ENCODE results near the gene NBEA.
"Not testable (repeated sequence)": the region's sequence is repeated elsewhere in the genome, so short reads cannot be mapped to it uniquely, and the experiment has no call there.

The NBEA gene, protein sequence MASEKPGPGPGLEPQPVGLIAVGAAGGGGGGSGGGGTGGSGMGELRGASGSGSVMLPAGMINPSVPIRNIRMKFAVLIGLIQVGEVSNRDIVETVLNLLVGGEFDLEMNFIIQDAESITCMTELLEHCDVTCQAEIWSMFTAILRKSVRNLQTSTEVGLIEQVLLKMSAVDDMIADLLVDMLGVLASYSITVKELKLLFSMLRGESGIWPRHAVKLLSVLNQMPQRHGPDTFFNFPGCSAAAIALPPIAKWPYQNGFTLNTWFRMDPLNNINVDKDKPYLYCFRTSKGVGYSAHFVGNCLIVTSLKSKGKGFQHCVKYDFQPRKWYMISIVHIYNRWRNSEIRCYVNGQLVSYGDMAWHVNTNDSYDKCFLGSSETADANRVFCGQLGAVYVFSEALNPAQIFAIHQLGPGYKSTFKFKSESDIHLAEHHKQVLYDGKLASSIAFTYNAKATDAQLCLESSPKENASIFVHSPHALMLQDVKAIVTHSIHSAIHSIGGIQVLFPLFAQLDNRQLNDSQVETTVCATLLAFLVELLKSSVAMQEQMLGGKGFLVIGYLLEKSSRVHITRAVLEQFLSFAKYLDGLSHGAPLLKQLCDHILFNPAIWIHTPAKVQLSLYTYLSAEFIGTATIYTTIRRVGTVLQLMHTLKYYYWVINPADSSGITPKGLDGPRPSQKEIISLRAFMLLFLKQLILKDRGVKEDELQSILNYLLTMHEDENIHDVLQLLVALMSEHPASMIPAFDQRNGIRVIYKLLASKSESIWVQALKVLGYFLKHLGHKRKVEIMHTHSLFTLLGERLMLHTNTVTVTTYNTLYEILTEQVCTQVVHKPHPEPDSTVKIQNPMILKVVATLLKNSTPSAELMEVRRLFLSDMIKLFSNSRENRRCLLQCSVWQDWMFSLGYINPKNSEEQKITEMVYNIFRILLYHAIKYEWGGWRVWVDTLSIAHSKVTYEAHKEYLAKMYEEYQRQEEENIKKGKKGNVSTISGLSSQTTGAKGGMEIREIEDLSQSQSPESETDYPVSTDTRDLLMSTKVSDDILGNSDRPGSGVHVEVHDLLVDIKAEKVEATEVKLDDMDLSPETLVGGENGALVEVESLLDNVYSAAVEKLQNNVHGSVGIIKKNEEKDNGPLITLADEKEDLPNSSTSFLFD (N-terminal part only)

DNA sequence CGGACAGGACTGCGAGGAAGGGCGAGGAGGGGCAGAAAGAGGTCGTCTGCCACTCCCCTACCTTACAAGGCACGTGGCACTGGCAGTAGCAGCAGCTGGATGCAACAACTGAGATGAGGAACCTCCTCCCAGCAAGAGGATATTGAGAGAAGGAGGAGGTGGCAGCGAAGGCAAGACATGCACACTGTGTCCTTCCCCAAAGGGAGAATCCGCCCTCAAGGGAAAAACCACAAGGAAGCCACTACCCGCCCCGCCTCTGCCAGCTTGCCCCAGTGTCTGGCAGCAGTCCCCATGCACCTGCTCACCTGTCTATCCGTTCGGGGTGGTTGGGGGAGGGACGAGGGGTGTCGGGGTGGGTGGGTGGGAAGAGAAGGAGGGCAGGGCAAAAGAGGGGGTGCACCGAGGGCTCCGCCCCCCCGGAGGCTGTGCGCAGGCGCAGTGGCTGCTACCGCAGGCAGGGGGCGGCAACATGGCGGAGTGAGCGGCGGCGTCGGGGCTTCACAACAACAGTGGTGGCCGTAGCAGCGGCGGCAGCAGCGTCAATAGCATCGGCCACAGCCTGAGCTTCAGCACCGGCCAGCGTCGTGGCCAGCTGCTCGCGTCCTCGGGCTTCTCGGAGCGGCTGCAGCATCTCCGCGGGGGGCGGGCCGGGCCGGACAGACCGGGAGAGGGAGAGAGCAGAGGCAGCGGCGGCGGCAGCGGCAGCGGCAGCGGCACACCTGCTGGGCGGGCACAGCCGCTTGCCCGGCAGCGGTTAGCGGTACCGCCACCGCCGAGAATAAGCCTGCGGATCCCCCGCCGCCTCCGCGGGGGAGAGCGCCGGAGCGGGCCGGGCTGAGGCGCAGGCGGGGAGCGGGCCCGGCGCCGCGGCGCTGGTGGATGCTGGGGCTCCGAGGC is at the start of gene NBEA:
Gene NBEA (plus strand): TSS at position 436 of the 897 bp plus-strand sequence. CDS start 551 bp downstream, outside the sequence.
- peak; percentile 79 for DNase-seq

- DNase-seq, result no peak
These were observed 47.3 kb upstream of the NBEA start for GRCh38 chr13:34894756-34895155.

GRCh38 chr13:34897220-34897619 is 44.9 kb upstream of the NBEA start:
- no peak for DNase-seq

DNA sequence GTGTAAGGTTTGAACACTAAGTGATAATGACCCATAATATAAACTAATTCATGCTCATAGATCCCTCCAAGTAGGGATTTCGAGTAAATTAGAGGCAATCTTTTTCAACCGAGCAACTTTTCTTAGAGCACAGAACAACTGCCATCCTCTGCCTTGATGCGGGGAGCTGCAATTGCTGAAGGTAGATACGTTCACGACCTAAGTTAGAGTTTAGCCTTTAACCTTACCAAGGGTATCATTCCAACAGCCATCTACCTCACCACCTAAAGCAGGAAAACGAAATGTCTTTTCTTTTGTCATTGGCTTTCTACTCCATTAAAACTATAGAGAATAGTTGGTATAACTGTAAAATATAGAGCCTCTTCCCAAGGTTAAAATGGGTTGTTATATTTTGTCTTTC is 42.2 kb upstream of the NBEA start:
- no peak for DNase-seq

- no peak for DNase-seq
These were observed 41.8 kb upstream of the NBEA start for GRCh38 chr13:34900288-34900739.

GRCh38 chr13:34901572-34901971 is 40.5 kb upstream of the NBEA start:
- DNase-seq, result no peak

- DNase-seq, result no peak
These were observed 30.9 kb upstream of the NBEA start for GRCh38 chr13:34911159-34911558.

- no peak for DNase-seq
These were observed 29.0 kb upstream of the NBEA start for GRCh38 chr13:34913040-34913439.

GRCh38 chr13:34914416-34914815 is 27.7 kb upstream of the NBEA start:
- DNase-seq, result no peak

DNA sequence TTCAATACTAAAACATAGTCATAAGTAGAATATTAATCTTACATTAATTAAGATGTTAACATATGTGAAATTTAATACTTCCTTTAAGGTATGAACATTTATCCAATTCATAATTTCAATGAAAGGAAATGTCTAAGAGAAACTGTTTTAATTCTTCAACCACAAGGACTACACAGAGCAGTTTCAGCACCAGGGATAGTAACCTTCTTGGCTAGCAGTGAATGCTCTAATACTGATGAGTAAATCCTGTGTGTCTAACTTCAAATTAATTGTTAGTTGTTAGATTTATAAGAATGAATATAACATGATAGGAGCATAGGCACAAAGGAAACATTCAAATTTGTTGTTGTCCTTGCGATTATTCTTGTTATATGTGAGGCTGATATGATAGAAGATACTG is 15.6 kb upstream of the NBEA start:
- no peak for DNase-seq

DNA sequence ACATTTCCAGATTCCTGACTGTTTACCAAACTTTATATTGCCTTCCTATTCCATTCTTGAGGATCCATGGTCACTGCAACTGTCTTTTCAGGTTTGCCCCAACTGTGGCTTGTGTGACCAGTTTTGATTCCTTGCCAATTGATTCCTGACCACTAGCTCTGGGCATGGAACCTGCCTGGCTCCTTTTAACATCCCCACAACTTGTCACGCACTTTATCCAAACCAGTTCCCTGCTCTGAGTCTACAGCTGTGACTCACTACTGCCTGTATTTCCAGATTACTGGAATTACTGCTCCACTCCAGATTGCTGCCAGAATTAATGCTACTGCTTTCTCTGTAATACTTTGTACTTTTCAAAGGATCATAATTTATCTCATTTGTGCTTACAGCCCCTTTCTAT is 13.4 kb upstream of the NBEA start:
- not testable (repeated sequence) for DNase-seq

DNA sequence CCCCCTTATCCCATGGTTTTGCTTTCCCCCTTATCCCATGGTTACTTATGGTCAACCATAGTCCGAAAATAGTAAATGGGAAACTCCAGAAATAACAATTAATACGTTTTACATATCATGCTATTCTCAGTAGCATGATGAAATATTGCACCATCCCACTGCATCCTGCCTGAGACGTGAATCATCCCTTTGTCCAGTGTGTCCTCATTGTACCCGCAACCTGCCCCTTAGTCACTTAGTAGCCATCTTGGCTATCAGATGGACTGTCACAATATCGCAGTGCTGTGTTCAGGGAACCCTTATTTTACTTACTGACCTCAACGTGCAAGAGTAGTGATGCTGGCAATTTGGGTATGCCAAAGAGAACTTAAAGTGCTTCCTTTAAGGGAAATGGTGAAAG is 10.5 kb upstream of the NBEA start:
- DNase-seq, result no peak

DNA sequence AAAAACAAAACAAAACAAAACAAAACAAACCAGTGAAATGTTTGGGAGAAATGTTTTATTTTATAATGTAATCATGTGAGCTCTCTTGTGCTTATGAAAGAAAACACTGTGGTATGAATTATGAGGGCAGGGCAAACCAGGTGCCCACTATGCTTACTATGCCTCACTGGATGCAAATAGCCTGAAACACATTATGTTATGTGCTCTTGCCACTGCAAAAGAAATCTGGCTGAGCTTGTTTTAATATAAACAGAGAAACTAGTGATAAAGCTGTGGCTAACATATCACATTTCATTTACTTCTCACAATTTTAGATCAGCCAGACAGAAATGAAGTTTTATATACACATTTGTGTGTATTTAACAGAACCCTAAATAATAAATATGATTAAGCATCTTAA is 8.7 kb upstream of the NBEA start:
- DNase-seq, result no peak

- no peak for DNase-seq
These were observed 8.3 kb upstream of the NBEA start for GRCh38 chr13:34933786-34934185.

DNA sequence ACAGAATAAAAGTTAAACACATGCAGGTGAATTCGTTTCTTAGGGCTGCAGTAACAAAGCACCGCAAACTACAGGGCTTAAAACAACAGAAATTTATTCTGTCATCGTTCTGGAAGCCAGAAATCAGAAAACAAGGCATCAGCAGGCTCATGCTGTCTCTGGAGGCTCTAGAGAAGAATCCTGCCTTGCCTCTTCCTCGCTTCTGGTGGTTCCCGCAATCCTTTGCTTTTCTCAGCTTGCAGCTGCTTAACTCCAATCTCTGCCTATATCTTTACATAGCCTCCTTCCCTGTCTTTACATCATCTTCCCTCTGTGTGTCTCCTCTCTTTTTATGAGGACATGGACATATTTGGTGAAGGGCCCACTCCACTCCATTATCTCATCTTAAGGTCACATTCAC is 6.2 kb upstream of the NBEA start:
- no peak for DNase-seq

GRCh38 chr13:34939771-34940170 is 2.3 kb upstream of the NBEA start:
- no peak for DNase-seq

DNA sequence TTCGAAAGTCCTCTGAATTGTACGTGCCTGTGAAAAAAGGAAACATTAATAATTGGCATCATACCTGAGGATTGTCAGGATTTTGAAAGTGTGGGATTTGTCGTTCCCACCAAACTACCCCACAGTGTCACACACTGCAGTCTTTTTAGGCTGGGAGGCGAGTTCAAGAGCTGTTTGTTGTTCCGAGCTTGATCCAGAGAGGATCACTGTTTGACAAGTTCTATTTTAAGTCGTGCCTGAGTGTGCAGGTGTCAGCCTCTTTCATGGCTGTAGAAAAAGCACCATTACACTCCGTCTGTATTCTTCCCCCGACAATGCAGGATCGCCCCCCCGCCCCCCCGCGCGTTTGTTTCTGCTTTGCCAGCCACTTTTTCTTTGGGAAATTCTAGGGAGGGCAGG is 635 bp upstream of the NBEA start:
- DNase-seq, result no peak

- DNase-seq, result no peak
These were observed 814 bp downstream of the NBEA start for GRCh38 chr13:34942732-34943435.

- DNase-seq, result no peak
These were observed 1.6 kb downstream of the NBEA start for GRCh38 chr13:34943436-34944273.

GRCh38 chr13:34944274-34944634 is 2.2 kb downstream of the NBEA start:
- DNase-seq, result no peak

DNA sequence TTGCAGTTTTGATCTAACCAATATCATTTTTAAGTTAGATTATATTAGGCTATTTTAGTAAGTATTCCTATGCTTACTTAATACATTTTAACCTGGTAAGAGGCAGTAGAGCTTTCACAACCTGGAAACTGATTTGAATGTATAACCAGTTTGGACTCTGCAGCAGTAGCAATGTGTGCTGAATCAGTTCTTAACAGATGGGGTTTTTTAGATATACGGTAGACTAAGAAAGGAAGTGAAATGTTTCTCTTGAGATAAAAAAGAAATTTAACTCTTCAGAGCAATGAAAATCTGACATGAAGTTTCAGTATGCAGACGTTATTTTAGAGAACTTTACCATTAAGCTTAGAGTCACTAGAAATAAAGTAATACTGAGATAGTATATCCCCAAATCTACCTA is 2.7 kb downstream of the NBEA start:
- no peak for DNase-seq
